NCI-H2227 treated with DMSO at 0.1 percent for 48 hours (cell line): ENCODE results near the gene ZNF28.
"Not testable (repeated sequence)": the region's sequence is repeated elsewhere in the genome, so short reads cannot be mapped to it uniquely, and the experiment has no call there.

Experiments used
- DNase-seq: peaks from one replicate; lab custom pipeline; 2025; lab: John Stamatoyannopoulos, UW

Gene ZNF28

GRCh38 chr19:52778811-52779210 lies 42.6 kb downstream of the ZNF28 start:
- DNase-seq = no peak

- not testable (repeated sequence) for DNase-seq
Observed at GRCh38 chr19:52756447-52756846, 65.0 kb downstream of the ZNF28 start.

- DNase-seq = no peak
Observed at GRCh38 chr19:52749780-52750179, 71.7 kb downstream of the ZNF28 start.

GRCh38 chr19:52748336-52748950 lies 73.0 kb downstream of the ZNF28 start:
- DNase-seq = no peak
